Measurements from ENCODE around the gene RBFOX2. TPM values are rescaled to one million over a fixed set of nuclear protein-coding genes. Genes with fewer than 3 reads are reported as not detected.
A peak's percentile ranks its signal among the peaks of the same experiment; 100 is the strongest.

RBFOX2 gene
- total RNA-seq, 1 experiment from 2014 or later, result 43.3 TPM

- no peak for DNase-seq (ENCODE audit: low spot score)
Observed at GRCh38 chr22:35938226-35938625, 90.4 kb downstream of the RBFOX2 start.

- peak; percentile 53 for DNase-seq (ENCODE audit: low spot score)
Observed at GRCh38 chr22:35930933-35931332, 97.7 kb downstream of the RBFOX2 start.

GRCh38 chr22:35928285-35928798, 100.3 kb downstream of the RBFOX2 start:
- no peak for DNase-seq (ENCODE audit: low spot score)

GRCh38 chr22:35923026-35923425, 105.6 kb downstream of the RBFOX2 start:
- DNase-seq (ENCODE audit: low spot score), result no peak

- peak; percentile 76 for DNase-seq (ENCODE audit: low spot score)
Observed at GRCh38 chr22:35921777-35922176, 106.8 kb downstream of the RBFOX2 start.

GRCh38 chr22:35921044-35921443, 107.6 kb downstream of the RBFOX2 start:
- no peak for DNase-seq (ENCODE audit: low spot score)

GRCh38 chr22:35919002-35919542, 109.6 kb downstream of the RBFOX2 start:
- no peak for DNase-seq (ENCODE audit: low spot score)

- DNase-seq (ENCODE audit: low spot score), result no peak
Observed at GRCh38 chr22:35918456-35918855, 110.2 kb downstream of the RBFOX2 start.

GRCh38 chr22:35917651-35918050, 111.0 kb downstream of the RBFOX2 start:
- DNase-seq (ENCODE audit: low spot score), result no peak

GRCh38 chr22:35915477-35916013, 113.1 kb downstream of the RBFOX2 start:
- DNase-seq (ENCODE audit: low spot score), result peak; percentile 1

GRCh38 chr22:35914665-35915476, 113.8 kb downstream of the RBFOX2 start:
- peak; percentile 74 for DNase-seq (ENCODE audit: low spot score)

GRCh38 chr22:35914357-35914664, 114.3 kb downstream of the RBFOX2 start:
- DNase-seq (ENCODE audit: low spot score), result no peak

GRCh38 chr22:35913925-35914324, 114.7 kb downstream of the RBFOX2 start:
- DNase-seq (ENCODE audit: low spot score), result no peak

- DNase-seq (ENCODE audit: low spot score), result no peak
Observed at GRCh38 chr22:35912658-35913057, 116.0 kb downstream of the RBFOX2 start.

GRCh38 chr22:35911877-35912276, 116.7 kb downstream of the RBFOX2 start:
- no peak for DNase-seq (ENCODE audit: low spot score)

GRCh38 chr22:35910926-35911325, 117.7 kb downstream of the RBFOX2 start:
- no peak for DNase-seq (ENCODE audit: low spot score)

GRCh38 chr22:35910003-35910769, 118.4 kb downstream of the RBFOX2 start:
- no peak for DNase-seq (ENCODE audit: low spot score)

GRCh38 chr22:35905894-35906293, 122.7 kb downstream of the RBFOX2 start:
- no peak for DNase-seq (ENCODE audit: low spot score)

GRCh38 chr22:35904752-35905151, 123.9 kb downstream of the RBFOX2 start:
- no peak for DNase-seq (ENCODE audit: low spot score)

- no peak for DNase-seq (ENCODE audit: low spot score)
Observed at GRCh38 chr22:35904336-35904692, 124.3 kb downstream of the RBFOX2 start.

GRCh38 chr22:35903571-35904335, 124.9 kb downstream of the RBFOX2 start:
- no peak for DNase-seq (ENCODE audit: low spot score)

All from HT-29 (cell line).